Measurements from ENCODE around the gene USP32. TPM values are rescaled to one million over a fixed set of nuclear protein-coding genes. Genes with fewer than 3 reads are reported as not detected.
A peak's percentile ranks its signal among the peaks of the same experiment; 100 is the strongest.
"Not testable (repeated sequence)": the region's sequence is repeated elsewhere in the genome, so short reads cannot be mapped to it uniquely, and the experiment has no call there.

The USP32 gene
- total RNA-seq, 2 experiments from 2014 or later = 32.3 to 33.1 TPM

DNA sequence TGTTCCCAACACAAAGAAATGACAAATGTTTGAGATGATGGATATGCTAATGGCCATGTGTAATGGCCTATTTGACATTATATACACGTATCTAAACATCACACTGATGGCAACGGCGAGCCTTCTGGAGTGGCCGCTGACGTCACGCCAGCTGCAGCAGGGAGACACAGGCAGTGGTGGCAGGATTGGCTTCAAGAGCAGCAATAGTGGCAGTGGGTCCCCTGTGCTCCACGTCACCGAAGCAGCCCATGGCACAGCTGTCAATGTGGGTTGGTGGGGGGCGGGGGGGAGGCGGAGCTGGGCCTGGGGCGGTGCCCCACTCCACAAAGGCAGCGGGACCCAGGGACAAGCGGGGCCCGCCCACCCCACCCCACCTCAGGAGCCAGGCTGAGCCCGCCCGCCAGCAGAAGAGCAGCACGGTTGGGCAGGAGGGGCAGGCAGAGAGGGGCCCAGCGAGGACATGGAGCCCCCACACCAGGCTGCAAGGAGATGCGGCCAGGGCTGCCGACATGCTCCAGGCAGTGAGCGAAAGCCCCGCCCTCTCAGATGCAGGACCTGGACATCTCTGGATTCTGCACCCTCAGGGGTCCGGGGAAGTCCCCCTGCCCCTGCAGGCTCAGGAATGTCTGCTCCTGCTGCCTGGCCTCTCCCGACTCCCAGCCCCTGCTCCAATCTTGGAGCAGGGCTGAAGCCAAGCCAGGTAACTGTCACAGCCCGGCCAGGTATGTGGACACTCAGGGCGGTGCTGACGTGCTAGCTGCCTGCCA lies 64.6 kb downstream of the USP32 start:
- ChIA-PET POLR2A (no interaction called here), CTCF (interaction anchor here (1.5 kb wide), 1 partner anchor 11 kb away, joined by 4 read pairs; no protein-coding TSS in a partner anchor)
- Mint-ChIP-seq H3K4me3 (no peak overlapping the region), H3K36me3 (ENCODE audit: low read depth) (peaks cover 5% of the 10 kb centered on the region), H3K27ac (no peak overlapping the region), H3K9me3 (ENCODE audit: low read depth) (no peaks in the 10 kb centered on the region), H3K27me3 (no peaks in the 10 kb centered on the region), H3K4me1 (no peaks in the 10 kb centered on the region)
- no peak for ATAC-seq
- intact Hi-C loops (cut with DNase I, micrococcal nuclease) = no loop called here
- no peak for DNase-seq

DNA sequence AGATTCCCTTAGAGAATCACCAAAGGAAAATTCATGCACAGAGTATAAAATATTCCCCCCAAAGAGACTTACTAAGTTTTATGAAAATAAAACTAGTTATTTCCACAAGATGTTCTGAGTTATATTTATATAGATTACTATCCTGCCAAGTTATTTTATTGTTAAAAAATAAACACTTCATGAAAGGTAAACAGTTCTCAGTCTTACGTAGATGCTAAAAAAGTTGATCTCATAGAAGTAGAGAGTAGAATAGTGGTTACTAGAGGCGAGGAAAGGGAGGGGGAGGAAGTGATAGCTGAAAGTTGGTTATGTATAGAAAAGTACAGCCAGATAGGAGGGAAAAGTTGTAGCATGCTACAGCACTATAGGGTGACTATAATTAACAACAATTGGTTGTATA lies 65.2 kb downstream of the USP32 start:
- intact Hi-C loops (cut with DNase I, micrococcal nuclease) = no loop called here
- no peaks in the 10 kb centered on the region for H3K27me3 Mint-ChIP-seq
- no peak overlapping the region for H3K27ac Mint-ChIP-seq
- POLR2A ChIA-PET = no interaction called here
- DNase-seq (no peak), ATAC-seq (no peak)
- H3K4me1 Mint-ChIP-seq = peaks cover 1% of the 10 kb centered on the region
- no peaks in the 10 kb centered on the region for H3K9me3 Mint-ChIP-seq (ENCODE audit: low read depth)
- CTCF ChIA-PET = no interaction called here
- peaks cover 5% of the 10 kb centered on the region for H3K36me3 Mint-ChIP-seq (ENCODE audit: low read depth)
- no peak overlapping the region for H3K4me3 Mint-ChIP-seq

DNA sequence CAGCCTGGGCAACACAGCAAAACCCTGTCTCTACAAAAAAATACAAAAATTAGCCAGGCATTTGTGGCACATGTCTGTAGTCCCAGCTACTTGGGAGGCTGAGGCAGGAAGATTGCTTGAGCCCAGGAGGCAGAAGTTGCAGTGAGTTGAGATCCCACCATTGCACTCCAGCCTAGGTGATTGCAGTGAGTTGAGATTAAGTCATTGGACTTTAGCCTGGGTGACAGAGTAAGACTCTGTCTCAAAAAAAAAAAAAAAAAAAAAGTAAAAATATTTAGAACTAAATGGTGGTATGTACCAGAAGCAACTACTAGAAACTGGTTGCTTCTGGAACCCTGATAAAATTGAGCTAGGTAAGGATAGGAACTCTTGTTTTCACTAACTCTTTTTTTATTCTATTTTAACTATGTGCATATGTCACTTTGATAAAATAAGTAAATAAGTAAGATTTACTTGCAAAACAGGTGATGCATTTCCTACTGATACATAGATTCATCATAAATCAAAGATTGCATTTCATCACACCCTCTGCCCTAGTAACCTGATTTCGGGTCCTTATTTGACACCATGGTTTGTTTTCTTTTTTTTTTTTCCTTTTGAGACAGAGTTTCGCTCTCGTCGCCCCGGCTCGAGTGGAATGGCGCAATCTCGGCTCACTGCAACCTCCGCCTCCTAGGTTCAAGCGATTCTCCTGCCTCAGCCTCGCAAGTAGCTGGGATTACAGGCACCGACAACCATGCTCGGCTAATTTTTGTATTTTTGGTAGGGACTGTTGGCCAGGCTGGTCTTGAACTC lies 66.0 kb downstream of the USP32 start:
- intact Hi-C loops (cut with DNase I, micrococcal nuclease) = no loop called here
- Mint-ChIP-seq H3K27me3 (no peaks in the 10 kb centered on the region), H3K9me3 (ENCODE audit: low read depth) (no peaks in the 10 kb centered on the region), H3K4me3 (no peak overlapping the region), H3K36me3 (ENCODE audit: low read depth) (peaks cover 5% of the 10 kb centered on the region), H3K4me1 (peaks cover 3% of the 10 kb centered on the region), H3K27ac (no peak overlapping the region)
- no peak for DNase-seq
- no peak for ATAC-seq
- POLR2A ChIA-PET = no interaction called here
- CTCF ChIA-PET = interaction anchor here (0.6 kb wide), 1 partner anchor 1096 kb away, joined by 5 read pairs; no protein-coding TSS in a partner anchor

DNA sequence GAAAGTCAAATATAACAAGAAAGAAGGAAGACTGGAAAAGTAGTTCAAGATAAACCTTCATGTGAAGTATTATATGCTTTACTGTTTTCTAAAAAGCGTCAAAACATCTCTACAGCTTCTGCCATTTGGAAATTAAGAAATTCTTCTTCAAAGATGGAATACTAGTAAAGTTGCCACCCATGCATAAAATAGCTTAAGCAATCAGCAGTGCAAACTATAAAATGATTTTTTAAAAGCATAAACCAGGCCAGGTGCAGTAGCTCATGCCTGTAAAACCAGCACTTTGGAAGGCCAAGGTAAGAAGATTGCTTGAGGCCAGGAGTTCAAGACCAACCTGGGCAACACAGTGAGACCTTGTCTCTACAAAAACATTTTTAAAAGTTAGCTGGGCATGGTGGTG lies 68.2 kb downstream of the USP32 start:
- Mint-ChIP-seq H3K27me3 (no peaks in the 10 kb centered on the region), H3K4me3 (no peak overlapping the region), H3K27ac (no peak overlapping the region), H3K4me1 (peaks cover 3% of the 10 kb centered on the region), H3K36me3 (ENCODE audit: low read depth) (peaks cover 3% of the 10 kb centered on the region), H3K9me3 (ENCODE audit: low read depth) (no peaks in the 10 kb centered on the region)
- CTCF ChIA-PET = interaction anchor here (1.5 kb wide), 1 partner anchor 15 kb away, joined by 4 read pairs; no protein-coding TSS in a partner anchor
- POLR2A ChIA-PET = no interaction called here
- DNase-seq (no peak), ATAC-seq (no peak)
- intact Hi-C loops (cut with DNase I, micrococcal nuclease) = no loop called here

DNA sequence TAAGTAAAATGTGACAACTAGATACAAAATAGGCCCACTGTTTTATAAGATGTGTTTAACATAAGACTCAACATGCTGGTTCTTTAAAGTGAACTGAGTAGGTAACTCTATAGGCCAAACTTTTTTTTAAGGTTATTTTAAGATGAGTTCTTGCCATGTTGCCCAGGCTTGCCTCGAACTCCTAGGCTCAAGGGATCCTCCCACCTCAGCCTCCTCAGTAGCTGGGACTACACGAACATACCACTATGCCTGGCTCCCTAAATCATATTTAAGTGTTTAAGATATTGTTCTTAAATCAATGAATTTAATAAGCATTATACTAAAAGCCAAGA lies 69.9 kb downstream of the USP32 start:
- H3K36me3 Mint-ChIP-seq (ENCODE audit: low read depth) = no peaks in the 10 kb centered on the region
- no peaks in the 10 kb centered on the region for H3K9me3 Mint-ChIP-seq (ENCODE audit: low read depth)
- POLR2A ChIA-PET = no interaction called here
- intact Hi-C loops (cut with DNase I, micrococcal nuclease) = no loop called here
- no peaks in the 10 kb centered on the region for H3K27me3 Mint-ChIP-seq
- peaks cover 3% of the 10 kb centered on the region for H3K4me1 Mint-ChIP-seq
- no peak for ATAC-seq
- H3K27ac Mint-ChIP-seq = no peak overlapping the region
- CTCF ChIA-PET = no interaction called here
- no peak for DNase-seq
- no peak overlapping the region for H3K4me3 Mint-ChIP-seq

DNA sequence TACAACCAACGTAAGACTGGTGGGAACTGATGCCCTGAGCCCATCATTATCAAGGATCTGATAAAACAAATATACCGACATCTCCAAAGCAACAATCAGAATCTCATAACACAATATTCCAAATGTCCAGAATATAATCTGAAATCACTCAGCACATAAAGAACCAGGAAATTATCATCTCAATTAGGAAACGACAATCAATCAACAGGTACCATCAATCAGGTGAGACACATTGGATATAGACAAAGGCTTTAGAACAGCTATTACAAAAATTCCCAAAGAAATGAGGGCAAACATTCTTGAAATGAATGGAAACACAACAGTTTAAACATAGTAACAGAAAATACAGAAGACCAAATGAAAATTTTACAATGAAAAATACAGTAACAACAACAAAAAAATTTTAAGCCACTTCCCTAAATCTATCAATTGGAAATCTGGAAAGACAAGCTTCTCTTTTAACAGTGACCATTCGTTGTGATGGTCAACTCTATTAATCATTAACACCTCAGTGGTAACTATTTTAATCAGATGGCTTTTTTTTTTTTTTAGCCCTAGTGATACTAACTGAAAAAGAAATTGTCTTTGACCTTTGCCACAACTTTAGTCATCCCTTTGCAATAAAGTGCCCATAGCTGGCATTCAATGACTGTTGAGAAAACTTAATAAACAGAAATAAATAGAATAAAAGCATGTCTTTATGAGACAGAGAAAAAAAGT lies 70.4 kb downstream of the USP32 start:
- ChIA-PET POLR2A (no interaction called here), CTCF (interaction anchor here (0.9 kb wide), 1 partner anchor 316 kb away, joined by 3 read pairs; no protein-coding TSS in a partner anchor)
- H3K9me3 Mint-ChIP-seq (ENCODE audit: low read depth) = no peaks in the 10 kb centered on the region
- no peak for ATAC-seq
- no peak for DNase-seq
- no peak overlapping the region for H3K4me3 Mint-ChIP-seq
- H3K36me3 Mint-ChIP-seq (ENCODE audit: low read depth) = peaks cover 2% of the 10 kb centered on the region
- H3K27me3 Mint-ChIP-seq = no peaks in the 10 kb centered on the region
- peaks cover 3% of the 10 kb centered on the region for H3K4me1 Mint-ChIP-seq
- intact Hi-C loops (cut with DNase I, micrococcal nuclease) = no loop called here
- H3K27ac Mint-ChIP-seq = no peak overlapping the region

DNA sequence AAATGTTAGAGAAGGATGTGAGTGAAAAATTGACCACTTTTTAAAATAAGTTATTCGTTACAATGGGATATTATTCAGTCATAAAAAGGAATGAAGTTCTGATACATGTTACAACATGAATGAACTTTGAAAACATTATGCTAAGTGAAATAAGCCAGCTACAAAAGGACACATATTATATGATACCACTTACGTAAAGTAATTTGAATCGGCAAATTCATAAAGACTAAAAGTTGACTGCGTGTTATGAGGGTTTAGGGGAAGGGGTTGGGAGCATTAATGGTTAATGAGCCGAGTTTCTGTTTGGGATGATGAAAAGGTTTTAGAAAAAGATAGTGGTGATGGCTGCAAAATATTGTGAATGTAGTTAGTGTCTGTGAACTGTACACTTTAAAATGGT lies 73.1 kb downstream of the USP32 start:
- DNase-seq (no peak), ATAC-seq (no peak)
- Mint-ChIP-seq H3K36me3 (ENCODE audit: low read depth) (peaks cover 6% of the 10 kb centered on the region), H3K4me3 (no peak overlapping the region), H3K9me3 (ENCODE audit: low read depth) (no peaks in the 10 kb centered on the region), H3K27ac (no peak overlapping the region), H3K4me1 (peaks cover 11% of the 10 kb centered on the region), H3K27me3 (no peaks in the 10 kb centered on the region)
- intact Hi-C loops (cut with DNase I, micrococcal nuclease) = loop anchor here in 1 of 2 experiments (10.0 kb wide), 1 partner anchor 64 kb away; no protein-coding TSS in a partner anchor
- ChIA-PET POLR2A (no interaction called here), CTCF (interaction anchor here (0.5 to 1.0 kb wide), 2 partner anchors 11 to 208 kb away, joined by 3 read pairs; no protein-coding TSS in a partner anchor)

DNA sequence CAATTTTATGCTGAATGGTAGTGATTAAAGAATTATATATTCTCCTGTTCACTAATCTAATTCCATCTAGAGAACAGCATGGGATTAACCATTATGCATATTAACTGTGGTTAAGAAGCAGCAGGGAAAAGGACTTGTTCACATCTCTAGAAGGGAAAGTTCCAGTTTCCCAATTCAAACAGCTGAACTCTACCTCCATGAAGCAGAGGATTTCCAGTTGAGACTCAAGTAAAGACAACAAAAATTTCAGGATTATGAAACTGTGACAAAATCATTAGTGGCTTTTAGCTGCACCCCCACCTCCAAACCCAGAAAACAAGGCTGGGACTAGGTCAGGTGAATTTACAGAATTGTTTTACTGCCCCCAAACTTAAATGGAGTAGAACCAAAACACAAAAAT lies 73.6 kb downstream of the USP32 start:
- Mint-ChIP-seq H3K36me3 (ENCODE audit: low read depth) (peaks cover 7% of the 10 kb centered on the region), H3K4me3 (no peak overlapping the region), H3K9me3 (ENCODE audit: low read depth) (no peaks in the 10 kb centered on the region), H3K27ac (no peak overlapping the region), H3K27me3 (no peaks in the 10 kb centered on the region), H3K4me1 (peaks cover 15% of the 10 kb centered on the region)
- ATAC-seq (no peak), DNase-seq (no peak)
- CTCF ChIA-PET = interaction anchor here (1.1 kb wide), 1 partner anchor 14 kb away, joined by 3 read pairs; no protein-coding TSS in a partner anchor
- POLR2A ChIA-PET = no interaction called here
- intact Hi-C loops (cut with DNase I, micrococcal nuclease) = loop anchor here in 1 of 2 experiments (10.0 kb wide), 1 partner anchor 64 kb away; no protein-coding TSS in a partner anchor

DNA sequence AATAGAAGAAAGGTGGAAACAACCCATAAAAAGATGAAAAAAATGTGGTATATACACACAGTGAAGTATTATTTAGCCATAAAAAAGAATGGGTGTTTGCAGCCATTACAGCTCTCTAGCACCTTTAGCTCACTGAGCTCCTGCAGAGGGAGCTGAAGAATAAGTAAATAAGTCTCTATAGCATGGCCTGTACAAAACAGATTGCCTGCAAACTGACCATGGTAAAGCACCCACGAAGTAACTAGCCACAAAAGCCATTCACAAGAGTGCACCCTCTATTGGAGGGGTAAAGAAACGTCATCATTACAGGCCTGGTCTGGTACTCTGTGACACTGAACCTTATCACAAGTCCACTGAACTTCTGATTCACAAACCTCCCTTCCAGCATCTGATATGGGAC lies 76.3 kb downstream of the USP32 start:
- intact Hi-C loops (cut with DNase I, micrococcal nuclease) = loop anchor here in 1 of 2 experiments (10.0 kb wide), 1 partner anchor 61 kb away; no protein-coding TSS in a partner anchor
- Mint-ChIP-seq H3K4me3 (no peak overlapping the region), H3K27ac (no peak overlapping the region), H3K36me3 (ENCODE audit: low read depth) (peaks cover 10% of the 10 kb centered on the region), H3K27me3 (no peaks in the 10 kb centered on the region), H3K9me3 (ENCODE audit: low read depth) (peaks cover 2% of the 10 kb centered on the region), H3K4me1 (peaks cover 12% of the 10 kb centered on the region)
- DNase-seq (no peak), ATAC-seq (no peak)
- CTCF ChIA-PET = interaction anchor here (0.9 to 1.0 kb wide), 2 partner anchors 27 to 231 kb away, joined by 3 read pairs; no protein-coding TSS in a partner anchor
- POLR2A ChIA-PET = no interaction called here

DNA sequence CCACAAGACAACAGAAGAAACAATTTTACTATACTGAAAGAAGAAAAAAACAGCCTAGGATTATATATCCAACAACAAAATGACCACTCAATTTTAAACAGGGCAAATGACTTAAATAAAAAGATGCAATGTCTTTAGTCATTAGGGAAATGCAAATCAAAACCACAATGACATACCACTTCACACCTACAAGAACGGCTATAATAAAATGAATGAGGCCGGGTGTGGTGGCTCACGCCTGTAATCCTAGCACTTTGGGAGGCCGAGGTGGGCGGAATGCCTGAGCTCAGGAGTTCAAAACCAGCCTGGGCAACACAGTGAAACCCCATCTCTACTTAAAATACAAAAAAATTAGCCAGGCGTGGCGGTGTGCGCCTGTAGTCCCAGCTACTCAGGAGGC lies 77.0 kb downstream of the USP32 start:
- H3K9me3 Mint-ChIP-seq (ENCODE audit: low read depth); H3K4me3 Mint-ChIP-seq; POLR2A ChIA-PET; H3K27me3 Mint-ChIP-seq; H3K27ac Mint-ChIP-seq: not testable (repeated sequence)
- intact Hi-C loops (cut with DNase I, micrococcal nuclease) = loop anchor here in 1 of 2 experiments (10.0 kb wide), 1 partner anchor 60 kb away; no protein-coding TSS in a partner anchor
- Mint-ChIP-seq H3K36me3 (ENCODE audit: low read depth) (peaks cover 13% of the 10 kb centered on the region), H3K4me1 (peaks cover 12% of the 10 kb centered on the region)
- CTCF ChIA-PET = interaction anchor here (0.5 to 0.9 kb wide), 3 partner anchors 16 to 888 kb away, joined by 3 read pairs; no protein-coding TSS in a partner anchor
- DNase-seq (peak; percentile 22), ATAC-seq (peak; percentile 36)

DNA sequence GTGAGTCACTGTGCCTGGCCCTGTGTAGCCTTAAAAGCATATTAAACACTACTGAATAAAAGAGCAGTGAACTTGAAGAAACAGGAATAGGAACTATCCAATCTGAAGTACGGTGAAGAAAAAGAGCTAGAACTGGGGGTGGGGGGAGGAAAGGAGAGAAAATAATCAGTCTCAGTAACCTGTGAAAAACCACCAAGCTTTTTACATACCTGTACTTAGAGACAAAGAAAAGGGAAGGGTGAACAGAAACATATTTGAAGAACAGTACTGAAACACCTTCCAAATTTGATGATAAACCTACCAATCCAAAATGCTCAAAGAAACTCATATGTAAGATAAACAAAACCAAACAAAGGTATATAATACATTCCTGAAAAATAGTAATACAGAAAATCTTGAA lies 77.5 kb downstream of the USP32 start:
- peaks cover 13% of the 10 kb centered on the region for H3K36me3 Mint-ChIP-seq (ENCODE audit: low read depth)
- H3K4me1 Mint-ChIP-seq = peaks cover 12% of the 10 kb centered on the region
- POLR2A ChIA-PET = no interaction called here
- H3K4me3 Mint-ChIP-seq = no peak overlapping the region
- intact Hi-C loops (cut with DNase I, micrococcal nuclease) = loop anchor here in 1 of 2 experiments (10.0 kb wide), 1 partner anchor 60 kb away; no protein-coding TSS in a partner anchor
- ATAC-seq (no peak), DNase-seq (no peak)
- no peak overlapping the region for H3K27ac Mint-ChIP-seq
- H3K9me3 Mint-ChIP-seq (ENCODE audit: low read depth) = peaks cover 2% of the 10 kb centered on the region
- CTCF ChIA-PET = interaction anchor here (0.5 to 0.6 kb wide), 2 partner anchors 16 to 888 kb away, joined by 3 read pairs; no protein-coding TSS in a partner anchor
- H3K27me3 Mint-ChIP-seq = no peaks in the 10 kb centered on the region

Data from activated CD4-positive, alpha-beta T cell treated with anti-CD3 and anti-CD28 coated beads for 36 hours (primary cell).